GM12891 (cell line): ENCODE results near the gene TSEN54.

ENCODE experiments used
- POLR2A ChIP-seq: IDR thresholded peaks from 2 replicates; pipeline ENCODE4 v1.6.1; 2011; ENCODE audit warnings: low read depth, low read length, control low read depth
- POLR2AphosphoS5 ChIP-seq: IDR thresholded peaks from 2 replicates; pipeline ENCODE4 v1.6.1; 2011; ENCODE audit warnings: low read depth, low read length, control low read depth

DNA sequence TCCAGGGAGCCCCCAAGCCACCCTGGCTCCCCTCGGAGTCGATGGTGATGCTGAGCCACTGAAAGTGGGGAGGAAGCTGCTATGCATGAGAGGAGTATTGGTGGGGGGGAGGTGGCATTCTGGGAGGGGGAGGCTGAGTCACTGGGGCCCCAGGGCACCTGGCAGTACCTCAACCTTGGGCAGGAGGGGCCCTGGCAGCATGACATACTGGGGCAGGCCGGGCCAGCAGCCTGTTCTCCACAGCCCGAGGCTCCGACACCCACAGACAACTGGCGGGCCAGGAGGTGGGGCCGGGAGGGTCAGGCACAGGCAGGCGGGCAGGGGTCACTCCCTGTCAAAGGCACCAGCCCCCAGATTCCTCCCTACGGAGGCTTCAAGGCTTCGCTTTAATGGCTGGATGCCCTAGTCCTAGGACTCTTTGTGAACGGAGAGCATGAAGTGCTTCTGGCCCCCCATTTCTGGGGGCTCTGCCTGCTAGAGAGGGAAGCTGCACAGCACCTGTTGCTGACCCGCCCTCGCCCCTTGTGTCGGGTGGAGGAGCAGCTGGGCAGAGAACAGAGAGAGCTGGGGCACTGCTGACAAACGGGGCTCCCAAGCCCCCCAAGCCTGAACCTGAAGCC, 1.9 kb upstream of the TSEN54 start:
- no peak for TF ChIP-seq POLR2A
- TF ChIP-seq POLR2AphosphoS5, result no peak
